Activated T-cell treated with anti-CD3 and anti-CD28 coated beads, Interleukin-2, amount 50 U/mL, for 24 hours (primary cell): Measurements from ENCODE around the gene VTI1A.
"Not testable (repeated sequence)": the region's sequence is repeated elsewhere in the genome, so short reads cannot be mapped to it uniquely, and the experiment has no call there.

ENCODE experiments used
- DNase-seq: peaks from one replicate; pipeline ENCODE4 v3.0.0-alpha.2; 2020
- H3K27ac Mint-ChIP-seq: 2 replicates; pipeline ENCODE4 v1.8.0; 2020; ENCODE audit warnings: mild to moderate bottlenecking, mixed read lengths
- H3K27me3 Mint-ChIP-seq: 2 replicates; pipeline ENCODE4 v1.8.0; 2020; ENCODE audit warnings: mixed read lengths
- H3K36me3 Mint-ChIP-seq: 2 replicates; pipeline ENCODE4 v1.8.0; 2020; ENCODE audit warnings: low read depth, mixed read lengths
- H3K4me1 Mint-ChIP-seq: 2 replicates; pipeline ENCODE4 v1.8.0; 2020; ENCODE audit warnings: low read depth, mixed read lengths
- H3K4me3 Mint-ChIP-seq: 2 replicates; pipeline ENCODE4 v1.8.0; 2020; ENCODE audit warnings: mild to moderate bottlenecking, moderate library complexity, mixed read lengths
- H3K9me3 Mint-ChIP-seq: 2 replicates; pipeline ENCODE4 v1.8.0; 2020; ENCODE audit warnings: mixed read lengths

VTI1A gene

GRCh38 chr10:112844681-112845544, 397.9 kb downstream of the VTI1A start:
- no peaks in the 10 kb centered on the region for H3K4me1 Mint-ChIP-seq
- H3K27ac Mint-ChIP-seq: no peak overlapping the region
- no peak overlapping the region for H3K4me3 Mint-ChIP-seq
- H3K27me3 Mint-ChIP-seq: no peaks in the 10 kb centered on the region
- peaks cover 37% of the 10 kb centered on the region for H3K9me3 Mint-ChIP-seq
- no peak for DNase-seq
- peaks cover 14% of the 10 kb centered on the region for H3K36me3 Mint-ChIP-seq

GRCh38 chr10:112847778-112848177, 400.8 kb downstream of the VTI1A start:
- no peak for DNase-seq

GRCh38 chr10:112848228-112848627, 401.2 kb downstream of the VTI1A start:
- H3K27ac Mint-ChIP-seq: no peak overlapping the region
- H3K27me3 Mint-ChIP-seq: no peaks in the 10 kb centered on the region
- H3K4me1 Mint-ChIP-seq: no peaks in the 10 kb centered on the region
- H3K9me3 Mint-ChIP-seq: peaks cover 27% of the 10 kb centered on the region
- H3K36me3 Mint-ChIP-seq: peaks cover 14% of the 10 kb centered on the region
- H3K4me3 Mint-ChIP-seq: no peak overlapping the region
- DNase-seq: no peak

More at GRCh38 chr10:112847778-112848177, 400.8 kb downstream of the VTI1A start:
- H3K27me3 Mint-ChIP-seq: no peaks in the 10 kb centered on the region
- H3K4me1 Mint-ChIP-seq: no peaks in the 10 kb centered on the region
- no peak overlapping the region for H3K4me3 Mint-ChIP-seq
- peaks cover 14% of the 10 kb centered on the region for H3K36me3 Mint-ChIP-seq
- H3K27ac Mint-ChIP-seq: no peak overlapping the region
- peaks cover 27% of the 10 kb centered on the region for H3K9me3 Mint-ChIP-seq

- DNase-seq: no peak
- peaks cover 14% of the 10 kb centered on the region for H3K36me3 Mint-ChIP-seq
- no peaks in the 10 kb centered on the region for H3K4me1 Mint-ChIP-seq
- H3K27me3 Mint-ChIP-seq: no peaks in the 10 kb centered on the region
- no peak overlapping the region for H3K4me3 Mint-ChIP-seq
- H3K9me3 Mint-ChIP-seq: peaks cover 27% of the 10 kb centered on the region
- H3K27ac Mint-ChIP-seq: no peak overlapping the region
Observed at GRCh38 chr10:112848868-112849430, 401.9 kb downstream of the VTI1A start.

GRCh38 chr10:112849546-112849945, 402.5 kb downstream of the VTI1A start:
- Mint-ChIP-seq H3K4me3 (no peak overlapping the region), H3K36me3 (peaks cover 14% of the 10 kb centered on the region), H3K27me3 (no peaks in the 10 kb centered on the region), H3K9me3 (peaks cover 27% of the 10 kb centered on the region), H3K4me1 (no peaks in the 10 kb centered on the region), H3K27ac (no peak overlapping the region)
- DNase-seq: no peak

GRCh38 chr10:112851181-112851580, 404.2 kb downstream of the VTI1A start:
- Mint-ChIP-seq H3K36me3 (peaks cover 4% of the 10 kb centered on the region), H3K27ac (no peak overlapping the region), H3K9me3 (peaks cover 19% of the 10 kb centered on the region), H3K4me3 (no peak overlapping the region), H3K27me3 (no peaks in the 10 kb centered on the region), H3K4me1 (no peaks in the 10 kb centered on the region)
- no peak for DNase-seq

- DNase-seq: no peak
- no peak overlapping the region for H3K4me3 Mint-ChIP-seq
Observed at GRCh38 chr10:112851588-112852211, 404.7 kb downstream of the VTI1A start.

GRCh38 chr10:112852306-112852705, 405.3 kb downstream of the VTI1A start:
- DNase-seq: no peak
- Mint-ChIP-seq H3K4me1 (no peaks in the 10 kb centered on the region), H3K9me3 (peaks cover 14% of the 10 kb centered on the region), H3K27me3 (no peaks in the 10 kb centered on the region), H3K36me3 (peaks cover under 1% of the 10 kb centered on the region), H3K4me3 (no peak overlapping the region), H3K27ac (no peak overlapping the region)

More at GRCh38 chr10:112851588-112852211, 404.7 kb downstream of the VTI1A start:
- H3K4me1 Mint-ChIP-seq: no peaks in the 10 kb centered on the region
- H3K27me3 Mint-ChIP-seq: no peaks in the 10 kb centered on the region
- peaks cover 4% of the 10 kb centered on the region for H3K36me3 Mint-ChIP-seq
- H3K27ac Mint-ChIP-seq: no peak overlapping the region
- peaks cover 17% of the 10 kb centered on the region for H3K9me3 Mint-ChIP-seq

GRCh38 chr10:112855134-112855533, 408.1 kb downstream of the VTI1A start:
- H3K27me3 Mint-ChIP-seq: no peaks in the 10 kb centered on the region
- no peak overlapping the region for H3K4me3 Mint-ChIP-seq
- H3K9me3 Mint-ChIP-seq: peaks cover 4% of the 10 kb centered on the region
- no peak for DNase-seq
- H3K4me1 Mint-ChIP-seq: no peaks in the 10 kb centered on the region
- no peaks in the 10 kb centered on the region for H3K36me3 Mint-ChIP-seq
- H3K27ac Mint-ChIP-seq: no peak overlapping the region

- no peaks in the 10 kb centered on the region for H3K36me3 Mint-ChIP-seq
- H3K27ac Mint-ChIP-seq: no peak overlapping the region
Observed at GRCh38 chr10:112857493-112857892, 410.5 kb downstream of the VTI1A start.

GRCh38 chr10:112858986-112859651, 412.1 kb downstream of the VTI1A start:
- H3K27ac Mint-ChIP-seq: no peak overlapping the region
- H3K4me3 Mint-ChIP-seq: no peak overlapping the region
- no peaks in the 10 kb centered on the region for H3K36me3 Mint-ChIP-seq
- no peaks in the 10 kb centered on the region for H3K27me3 Mint-ChIP-seq
- no peaks in the 10 kb centered on the region for H3K4me1 Mint-ChIP-seq
- no peak for DNase-seq
- peaks cover 6% of the 10 kb centered on the region for H3K9me3 Mint-ChIP-seq

More at GRCh38 chr10:112857493-112857892, 410.5 kb downstream of the VTI1A start:
- peaks cover 4% of the 10 kb centered on the region for H3K9me3 Mint-ChIP-seq
- DNase-seq: no peak
- H3K27me3 Mint-ChIP-seq: no peaks in the 10 kb centered on the region
- no peaks in the 10 kb centered on the region for H3K4me1 Mint-ChIP-seq
- no peak overlapping the region for H3K4me3 Mint-ChIP-seq

GRCh38 chr10:112859793-112860192, 412.8 kb downstream of the VTI1A start:
- no peak for DNase-seq
- no peaks in the 10 kb centered on the region for H3K4me1 Mint-ChIP-seq
- no peak overlapping the region for H3K27ac Mint-ChIP-seq
- peaks cover 7% of the 10 kb centered on the region for H3K9me3 Mint-ChIP-seq
- no peaks in the 10 kb centered on the region for H3K27me3 Mint-ChIP-seq
- H3K4me3 Mint-ChIP-seq: no peak overlapping the region
- H3K36me3 Mint-ChIP-seq: no peaks in the 10 kb centered on the region

- H3K4me1 Mint-ChIP-seq, H3K27me3 Mint-ChIP-seq, H3K27ac Mint-ChIP-seq, DNase-seq, H3K4me3 Mint-ChIP-seq, H3K36me3 Mint-ChIP-seq: not testable (repeated sequence)
- H3K9me3 Mint-ChIP-seq: peaks cover 12% of the 10 kb centered on the region
Observed at GRCh38 chr10:112863461-112863860, 416.4 kb downstream of the VTI1A start.
